Kidney (tissue), 14 donors: ENCODE data around the gene ARHGEF12. TPM values are rescaled to one million over a fixed set of nuclear protein-coding genes. Genes with fewer than 3 reads are reported as not detected.
A peak's percentile ranks its signal among the peaks of the same experiment; 100 is the strongest.

ENCODE experiments used
- DNase-seq, 5 donors: peaks; one replicate each; pipeline ENCODE4 v3.0.0-alpha.2; 2013 to 2020
- FAIRE-seq: peaks from 2 replicates; lab custom pipeline; 2012; peaks lifted over from hg19 to GRCh38; lab: Jason Lieb, UNC
- H3K27ac ChIP-seq, 2 donors: one replicate each; pipeline ENCODE4 v1.7.0; 2013; ENCODE audit warnings: low read depth in 2 of 2, low read length in 2 of 2, inconsistent platforms in 1 of 2
- H3K27me3 ChIP-seq: one replicate; pipeline ENCODE4 v1.7.1; 2013; ENCODE audit warnings: low read length, inconsistent platforms; ENCODE audit not compliant: control insufficient read depth, insufficient read depth
- H3K36me3 ChIP-seq, 3 donors: one replicate each; pipeline versions ENCODE4 v1.7.0 to v1.7.1; 2013; ENCODE audit warnings: low read length in 3 of 3, control low read depth in 1 of 3, inconsistent platforms in 1 of 3; ENCODE audit not compliant: insufficient read depth in 3 of 3, control insufficient read depth in 2 of 3
- H3K4me1 ChIP-seq, 3 donors: one replicate each; pipeline versions ENCODE4 v1.7.0 to v1.7.1; 2013; ENCODE audit warnings: low read length in 3 of 3, inconsistent platforms in 1 of 3, low read depth in 1 of 3; ENCODE audit not compliant: control insufficient read depth in 2 of 3, insufficient read depth in 2 of 3
- H3K4me3 ChIP-seq, 3 donors: one replicate each; pipeline versions ENCODE4 v1.7.0 to v1.8.1; 2013; ENCODE audit warnings: low read length in 3 of 3, control low read depth in 1 of 3, inconsistent platforms in 1 of 3
- H3K9ac ChIP-seq, 3 donors: one replicate each; pipeline versions ENCODE4 v1.7.0 to v1.7.1; 2013; ENCODE audit warnings: low read length in 3 of 3, control low read depth in 1 of 3, inconsistent platforms in 1 of 3
- H3K9me3 ChIP-seq, 3 donors: one replicate each; pipeline versions ENCODE4 v1.7.0 to v1.7.1; 2013; ENCODE audit warnings: low read length in 3 of 3, control low read depth in 1 of 3, inconsistent platforms in 1 of 3; ENCODE audit not compliant: control insufficient read depth in 2 of 3, insufficient read depth in 1 of 3
- intact Hi-C: fragments of 100-400 bp; cut with DNase I; formaldehyde crosslinking; loops from one replicate; pipeline ENCODE4 v1.11.1; 2022
- polyA plus RNA-seq: library from polyadenylated mRNA; stranded (reverse); fragments of 350-450 nt; fragmentation: Illumina TruSeq; extraction: RNeasy Lipid Tissue Mini Kit (QIAGEN cat#74804); gene quantifications from one replicate; pipeline ENCODE4 v1.2.3, GENCODE V29; 2014; ENCODE audit warnings: low read depth, low replicate concordance; ENCODE audit not compliant: insufficient read depth
- total RNA-seq: library from RNA; stranded (reverse); fragmentation: NEBNext Ultra II Directional; extraction: Animal tissue kit (Norgen Biotek cat#: 25700); gene quantifications from one replicate; pipeline ENCODE4 v1.2.1, GENCODE V29; 2021
- TF ChIP-seq, protein P1 (sequence below): IDR thresholded peaks from 3 replicates; pipeline ENCODE4 v1.5.1; 2012; ENCODE audit warnings: mild to moderate bottlenecking, moderate library complexity, borderline replicate concordance; ENCODE audit not compliant: insufficient read depth; ENCODE audit errors: extremely low read depth
- donor health status: control.
- donor health status: control.
- donor health status: control.
- donor health status: control.
- donor health status: control.
- donor health status: DM: yes; HTN: yes; CAD: no.
- donor health status: Normal renal cell carcinoma (clear cell type).

The ARHGEF12 gene
- total and polyA plus RNA-seq, 2 donors from 2014 or later: 21.1 to 161 TPM

- H3K9me3 ChIP-seq: no peaks in the 10 kb centered on the region
- H3K4me3 ChIP-seq: no peak overlapping the region
- no peaks in the 10 kb centered on the region for H3K36me3 ChIP-seq
- TF ChIP-seq, protein P1, sequence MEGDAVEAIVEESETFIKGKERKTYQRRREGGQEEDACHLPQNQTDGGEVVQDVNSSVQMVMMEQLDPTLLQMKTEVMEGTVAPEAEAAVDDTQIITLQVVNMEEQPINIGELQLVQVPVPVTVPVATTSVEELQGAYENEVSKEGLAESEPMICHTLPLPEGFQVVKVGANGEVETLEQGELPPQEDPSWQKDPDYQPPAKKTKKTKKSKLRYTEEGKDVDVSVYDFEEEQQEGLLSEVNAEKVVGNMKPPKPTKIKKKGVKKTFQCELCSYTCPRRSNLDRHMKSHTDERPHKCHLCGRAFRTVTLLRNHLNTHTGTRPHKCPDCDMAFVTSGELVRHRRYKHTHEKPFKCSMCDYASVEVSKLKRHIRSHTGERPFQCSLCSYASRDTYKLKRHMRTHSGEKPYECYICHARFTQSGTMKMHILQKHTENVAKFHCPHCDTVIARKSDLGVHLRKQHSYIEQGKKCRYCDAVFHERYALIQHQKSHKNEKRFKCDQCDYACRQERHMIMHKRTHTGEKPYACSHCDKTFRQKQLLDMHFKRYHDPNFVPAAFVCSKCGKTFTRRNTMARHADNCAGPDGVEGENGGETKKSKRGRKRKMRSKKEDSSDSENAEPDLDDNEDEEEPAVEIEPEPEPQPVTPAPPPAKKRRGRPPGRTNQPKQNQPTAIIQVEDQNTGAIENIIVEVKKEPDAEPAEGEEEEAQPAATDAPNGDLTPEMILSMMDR: no peak
- intact Hi-C loops: no loop called here
- peak in 1 of 5 donors; percentile 35 for DNase-seq
- H3K9ac ChIP-seq: no peak overlapping the region
- no peak overlapping the region for H3K27ac ChIP-seq
- FAIRE-seq: no peak
- H3K4me1 ChIP-seq: no peaks in the 10 kb centered on the region
- H3K27me3 ChIP-seq: no peaks in the 10 kb centered on the region
Measured at GRCh38 chr11:120524536-120525085, 188.4 kb downstream of the ARHGEF12 start.

DNA sequence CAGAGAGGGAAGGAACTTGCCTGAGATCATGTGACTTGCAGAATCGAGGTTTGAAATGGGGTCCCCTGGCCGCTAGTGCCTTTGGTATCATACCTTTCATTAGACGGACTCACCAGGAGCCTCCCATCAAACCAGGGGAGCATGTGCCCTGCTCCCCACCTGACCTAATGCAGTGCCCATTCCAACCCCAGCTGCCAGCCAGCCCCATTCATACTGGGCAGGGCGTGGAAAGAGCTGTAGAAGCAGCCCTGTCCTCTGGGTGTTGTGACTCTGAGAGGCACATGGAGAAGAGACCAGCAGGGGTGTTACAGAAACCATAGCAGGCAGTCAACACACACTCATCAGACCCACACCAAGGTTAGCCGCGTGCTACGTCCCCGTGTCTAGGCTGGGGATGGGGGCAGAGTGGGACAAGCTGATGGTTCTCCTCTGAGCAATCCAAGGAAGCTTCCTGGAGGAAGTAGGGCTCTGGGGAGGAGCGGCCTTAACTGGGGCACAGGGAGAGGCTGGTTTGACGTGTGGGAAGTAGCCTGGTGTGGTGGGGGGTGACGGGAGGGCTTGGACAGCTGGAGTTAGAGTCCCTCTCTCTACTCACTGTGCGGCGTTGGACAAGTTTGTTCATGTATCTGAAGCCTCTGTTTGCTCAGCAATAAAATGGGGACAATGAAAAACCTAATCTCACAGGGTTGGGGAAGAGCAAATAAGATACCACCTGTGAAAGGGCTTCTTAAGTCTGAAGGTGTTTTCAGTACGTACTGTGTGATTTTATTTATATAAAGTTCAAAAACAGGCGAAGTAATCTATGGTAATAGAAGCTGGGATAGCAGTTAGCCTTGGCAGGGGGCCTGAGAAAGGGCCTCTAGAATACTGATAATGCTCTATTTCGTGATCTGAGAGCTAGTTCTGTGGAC is 189.3 kb downstream of the ARHGEF12 start:
- no peaks in the 10 kb centered on the region for H3K36me3 ChIP-seq
- H3K27me3 ChIP-seq: no peaks in the 10 kb centered on the region
- intact Hi-C loops: no loop called here
- TF ChIP-seq, protein P1: no peak
- DNase-seq (peak in 1 of 5 donors; percentile 46), FAIRE-seq (no peak)
- H3K4me3 ChIP-seq: no peak overlapping the region
- no peak overlapping the region for H3K27ac ChIP-seq
- no peaks in the 10 kb centered on the region for H3K4me1 ChIP-seq
- no peak overlapping the region for H3K9ac ChIP-seq
- no peaks in the 10 kb centered on the region for H3K9me3 ChIP-seq

DNA sequence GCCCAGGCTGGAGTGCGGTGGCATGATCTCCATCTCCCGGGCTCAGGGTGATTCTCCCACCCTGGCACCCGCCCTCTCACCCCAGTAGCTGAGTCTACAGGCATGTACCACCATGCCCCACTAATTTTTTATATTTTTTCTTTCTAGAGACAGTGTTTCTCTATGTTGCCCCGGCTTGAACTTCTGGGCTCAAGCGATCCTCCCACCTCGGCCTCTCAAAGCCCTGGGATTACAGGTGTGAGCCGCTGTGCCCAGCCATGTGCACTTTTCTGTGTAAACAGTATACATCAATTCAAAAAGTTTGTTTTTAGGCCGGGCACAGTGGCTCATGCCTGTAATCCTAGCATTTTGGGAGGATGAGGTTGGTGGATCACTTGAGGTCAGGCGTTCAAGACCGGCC is 190.0 kb downstream of the ARHGEF12 start:
- intact Hi-C loops: no loop called here
- no peak for FAIRE-seq
- Histone ChIP-seq H3K27ac (no peak overlapping the region), H3K9ac (no peak overlapping the region), H3K9me3 (no peaks in the 10 kb centered on the region), H3K4me3 (no peak overlapping the region), H3K36me3 (no peaks in the 10 kb centered on the region), H3K4me1 (no peaks in the 10 kb centered on the region), H3K27me3 (no peaks in the 10 kb centered on the region)
- peak in 1 of 5 donors; percentile 44 for DNase-seq
- TF ChIP-seq, protein P1: no peak
